Fibroblast of the aortic adventitia (primary cell): ENCODE results near the gene CAMKK1. TPM values are rescaled to one million over a fixed set of nuclear protein-coding genes. Genes with fewer than 3 reads are reported as not detected.
A peak's percentile ranks its signal among the peaks of the same experiment; 100 is the strongest.

ENCODE experiments used
- DNase-seq: peaks from one replicate; pipeline ENCODE4 v3.0.0-alpha.2; 2010; ENCODE audit warnings: low read depth
- H3K4me3 ChIP-seq: 2 replicates; pipeline ENCODE4 v1.5.1; 2011; ENCODE audit warnings: low read depth, mild to moderate bottlenecking, control low read depth, low read length, moderate library complexity
- total RNA-seq: library from RNA; depleted of rRNA; stranded (reverse); fragments of >200 nt; gene quantifications from 2 replicates; pipeline ENCODE4 v1.2.3, GENCODE V29; 2012; ENCODE audit warnings: low replicate concordance
- TF ChIP-seq, protein P1 (sequence below): IDR thresholded peaks from 2 replicates; pipeline ENCODE4 v1.5.1; 2011; ENCODE audit warnings: mild to moderate bottlenecking, low read length, control low read depth, inconsistent platforms; ENCODE audit not compliant: insufficient read depth

The CAMKK1 gene
- total RNA-seq, 1 donor = 17.7 TPM

DNA sequence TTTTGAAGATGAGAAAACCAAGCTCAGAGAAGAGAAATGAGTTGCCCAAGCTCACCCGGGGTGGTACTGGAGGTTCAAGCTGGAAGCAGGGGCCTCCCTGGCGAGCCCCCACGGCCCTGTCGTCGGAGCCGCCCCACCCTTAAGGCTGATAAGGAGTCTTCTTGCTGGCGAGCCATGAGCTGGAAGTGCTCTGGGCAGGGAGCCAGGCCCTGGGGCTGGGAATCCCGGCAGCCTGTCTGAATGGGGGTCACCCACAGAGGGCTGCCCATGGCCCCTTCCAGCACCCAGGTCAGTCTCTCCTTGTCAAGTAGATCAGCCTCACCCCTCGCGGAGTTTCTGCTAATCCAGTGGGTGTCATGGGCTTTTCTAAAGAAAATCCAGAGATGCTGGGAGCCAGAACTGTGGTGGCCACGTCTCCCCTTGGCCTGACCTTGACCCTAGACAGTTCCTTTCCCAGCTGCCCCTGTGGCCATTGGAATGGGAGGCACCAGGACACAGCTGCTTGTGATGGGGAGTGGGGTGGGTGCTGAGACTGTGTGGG lies 24.6 kb upstream of the CAMKK1 start:
- peak; percentile 64 for DNase-seq
- TF ChIP-seq, protein P1, sequence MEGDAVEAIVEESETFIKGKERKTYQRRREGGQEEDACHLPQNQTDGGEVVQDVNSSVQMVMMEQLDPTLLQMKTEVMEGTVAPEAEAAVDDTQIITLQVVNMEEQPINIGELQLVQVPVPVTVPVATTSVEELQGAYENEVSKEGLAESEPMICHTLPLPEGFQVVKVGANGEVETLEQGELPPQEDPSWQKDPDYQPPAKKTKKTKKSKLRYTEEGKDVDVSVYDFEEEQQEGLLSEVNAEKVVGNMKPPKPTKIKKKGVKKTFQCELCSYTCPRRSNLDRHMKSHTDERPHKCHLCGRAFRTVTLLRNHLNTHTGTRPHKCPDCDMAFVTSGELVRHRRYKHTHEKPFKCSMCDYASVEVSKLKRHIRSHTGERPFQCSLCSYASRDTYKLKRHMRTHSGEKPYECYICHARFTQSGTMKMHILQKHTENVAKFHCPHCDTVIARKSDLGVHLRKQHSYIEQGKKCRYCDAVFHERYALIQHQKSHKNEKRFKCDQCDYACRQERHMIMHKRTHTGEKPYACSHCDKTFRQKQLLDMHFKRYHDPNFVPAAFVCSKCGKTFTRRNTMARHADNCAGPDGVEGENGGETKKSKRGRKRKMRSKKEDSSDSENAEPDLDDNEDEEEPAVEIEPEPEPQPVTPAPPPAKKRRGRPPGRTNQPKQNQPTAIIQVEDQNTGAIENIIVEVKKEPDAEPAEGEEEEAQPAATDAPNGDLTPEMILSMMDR = peak; percentile 4
- no peak overlapping the region for H3K4me3 ChIP-seq

DNA sequence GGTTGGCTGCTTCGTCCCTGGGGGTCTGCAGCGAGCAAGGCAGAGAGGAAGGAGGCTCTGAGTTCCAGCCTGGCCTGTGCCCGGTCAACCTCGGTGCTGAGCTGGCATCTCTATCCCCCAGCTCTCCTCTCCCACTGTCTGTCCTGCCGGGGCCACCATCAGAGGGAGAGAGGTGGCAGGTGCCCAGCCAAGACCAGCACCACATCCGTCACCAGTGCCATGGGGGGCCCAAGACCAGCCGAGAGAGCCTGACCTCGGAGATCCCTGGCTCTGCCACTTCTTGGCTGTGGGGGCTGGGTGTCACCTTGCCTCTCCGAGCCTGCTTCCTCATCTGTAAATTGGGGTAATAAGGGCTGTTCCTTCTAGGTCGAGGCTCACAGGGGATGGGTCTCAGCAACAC lies 24.0 kb upstream of the CAMKK1 start:
- no peak overlapping the region for H3K4me3 ChIP-seq
- TF ChIP-seq, protein P1 = no peak
- no peak for DNase-seq

DNA sequence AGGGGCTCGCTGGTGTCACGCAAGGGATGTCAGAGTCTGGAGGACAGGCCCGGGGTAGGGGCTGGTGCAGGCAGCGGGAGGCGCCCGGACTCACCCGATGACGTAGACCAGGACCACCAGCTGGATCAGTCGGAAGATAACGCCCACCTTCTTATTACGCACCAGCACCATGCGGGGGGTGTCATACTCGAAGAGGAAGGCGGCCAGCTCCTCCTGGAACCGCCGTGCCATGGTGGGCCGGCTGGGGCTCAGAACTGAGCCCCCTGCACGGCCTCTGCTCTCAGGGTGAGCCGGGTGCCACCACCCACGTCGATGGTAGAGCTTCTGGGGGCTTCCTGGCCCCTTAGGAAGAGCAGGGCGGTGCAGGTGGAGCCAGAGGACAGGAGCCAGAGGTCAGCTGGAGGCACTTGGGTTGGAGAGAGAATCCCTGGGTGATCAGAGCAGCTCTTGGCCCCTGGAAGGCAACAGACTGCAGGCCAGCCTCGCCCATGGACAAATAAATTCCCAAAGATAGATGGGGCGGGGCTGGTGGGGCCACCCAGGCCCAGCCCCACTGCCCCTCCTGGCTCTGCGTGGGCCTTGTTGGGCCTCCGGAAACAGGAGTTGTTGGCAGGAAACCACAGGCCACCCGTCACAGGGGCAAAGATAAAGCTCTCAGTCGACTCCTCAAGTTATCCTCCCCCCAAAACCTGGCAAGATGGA lies 23.3 kb upstream of the CAMKK1 start, which contains the start of gene P2RX1:
Gene P2RX1 (minus strand): TSS at position 471 of the 702 bp plus-strand sequence. CDS start 240 bp downstream, at position 231.
- DNase-seq = peak; percentile 55
- TF ChIP-seq, protein P1 = no peak
- H3K4me3 ChIP-seq = no peak within 1 kb of the TSS

DNA sequence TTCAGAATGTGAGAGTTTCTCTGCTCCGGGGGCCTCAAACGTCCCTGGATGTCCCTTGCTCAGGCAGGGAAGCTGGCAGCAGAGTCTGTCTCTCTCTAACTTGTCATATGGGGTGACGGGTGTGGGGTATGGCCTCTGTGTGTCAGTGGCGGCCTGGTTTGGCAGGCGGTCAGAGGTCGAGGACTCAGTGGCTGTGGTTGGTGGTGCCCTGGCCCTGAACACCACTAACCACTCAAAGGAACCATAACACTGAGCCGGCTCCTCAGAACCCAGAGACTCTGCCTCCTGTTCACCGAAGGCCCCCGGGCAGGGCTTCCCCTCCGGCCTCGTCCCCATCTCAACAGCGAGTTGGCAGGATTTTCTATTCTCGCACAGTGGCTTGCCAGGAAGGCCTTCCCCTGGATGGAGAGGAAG lies 22.7 kb upstream of the CAMKK1 start:
- H3K4me3 ChIP-seq = no peak overlapping the region
- DNase-seq = no peak
- TF ChIP-seq, protein P1 = no peak

DNA sequence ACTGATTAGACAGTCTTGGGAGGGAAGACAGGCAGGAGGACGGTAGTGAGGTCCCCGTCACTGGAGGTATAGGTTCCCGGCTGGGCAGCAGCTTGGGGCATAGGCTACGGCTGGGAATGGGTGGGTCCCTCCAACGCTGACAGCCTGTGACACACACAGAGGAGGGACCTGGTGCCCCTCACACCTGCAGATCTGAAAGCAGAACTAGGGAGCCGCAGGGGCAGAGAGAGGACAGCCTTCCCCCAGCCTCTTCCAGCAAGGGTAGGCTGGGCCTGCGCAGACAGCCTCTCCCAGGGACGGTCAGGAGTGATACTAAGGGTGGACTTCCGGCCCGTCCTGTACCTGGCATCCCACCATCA lies 21.4 kb upstream of the CAMKK1 start:
- no peak for DNase-seq
- H3K4me3 ChIP-seq = no peak overlapping the region
- TF ChIP-seq, protein P1 = no peak

DNA sequence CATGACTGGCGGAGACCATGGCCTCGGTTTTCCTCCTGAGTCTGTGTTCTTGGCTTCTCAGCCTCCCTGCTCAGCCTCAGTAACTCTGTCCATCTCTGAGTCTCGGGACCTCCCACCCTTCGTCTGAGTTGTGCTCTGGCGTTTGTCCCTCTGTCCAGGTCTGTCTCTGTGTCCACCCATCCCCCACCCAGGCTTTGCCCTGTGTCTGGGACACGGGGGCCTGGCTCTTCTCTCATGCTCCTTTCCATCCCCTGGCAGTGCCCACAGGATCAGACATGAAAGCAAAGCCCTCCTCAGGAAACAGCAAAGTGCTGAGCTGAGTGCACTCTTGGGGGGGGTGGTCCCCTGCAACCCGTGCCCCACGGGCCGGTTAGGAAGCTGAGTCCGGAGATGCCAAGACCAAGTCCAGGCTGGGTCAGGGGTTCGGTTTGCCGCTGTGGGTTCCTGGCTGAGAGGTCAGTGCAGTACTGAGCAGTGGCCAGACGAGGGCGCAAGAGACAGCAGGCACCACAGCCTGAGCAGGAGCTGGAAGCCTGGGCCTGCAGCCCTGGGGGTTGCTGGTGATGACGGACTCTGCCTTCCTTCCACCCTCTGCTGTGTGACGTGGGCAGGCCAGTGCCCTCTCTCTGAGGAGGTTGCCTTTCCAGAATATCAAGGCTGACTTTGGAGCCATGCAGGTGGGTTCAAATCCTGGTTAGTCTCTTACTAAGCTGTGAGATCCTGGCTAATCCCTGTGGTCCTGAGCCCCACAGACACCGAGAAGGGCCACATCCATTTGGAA lies 20.9 kb upstream of the CAMKK1 start:
- TF ChIP-seq, protein P1 = peak; percentile 98
- peak; percentile 78 for DNase-seq
- H3K4me3 ChIP-seq = no peak overlapping the region
